Measurements from ENCODE around the gene FBXO7.

The FBXO7 gene

GRCh38 chr22:32489377-32489776 lies 14.8 kb downstream of the FBXO7 start:
- H3K9me3 ChIP-seq (ENCODE audit: insufficient read depth, low read length), result no peaks in the 10 kb centered on the region
- no peaks in the 10 kb centered on the region for H3K4me1 ChIP-seq (ENCODE audit: insufficient read depth, insufficient read length)
- DNase-seq (ENCODE audit: low read depth, low spot score), result no peak
- no peaks in the 10 kb centered on the region for H3K27me3 ChIP-seq (ENCODE audit: insufficient read depth, insufficient read length)
- H3K4me3 ChIP-seq (ENCODE audit: insufficient read length, low read depth), result no peak overlapping the region
- TF ChIP-seq YY1 (IDR thresholded peaks at IDR 0.05; ENCODE audit: insufficient read depth, insufficient read length) (no peak), ZNF274 (IDR thresholded peaks at IDR 0.05; ENCODE audit: low read depth, low read length) (no peak), SUZ12 (IDR thresholded peaks at IDR 0.05; ENCODE audit: extremely low read depth, insufficient read depth, insufficient read length) (no peak)
- no peak overlapping the region for H3K9ac ChIP-seq (ENCODE audit: insufficient read length, low read depth)
- H3K36me3 ChIP-seq (ENCODE audit: insufficient read depth, insufficient read length, low read length), result peaks cover 68% of the 10 kb centered on the region

DNA sequence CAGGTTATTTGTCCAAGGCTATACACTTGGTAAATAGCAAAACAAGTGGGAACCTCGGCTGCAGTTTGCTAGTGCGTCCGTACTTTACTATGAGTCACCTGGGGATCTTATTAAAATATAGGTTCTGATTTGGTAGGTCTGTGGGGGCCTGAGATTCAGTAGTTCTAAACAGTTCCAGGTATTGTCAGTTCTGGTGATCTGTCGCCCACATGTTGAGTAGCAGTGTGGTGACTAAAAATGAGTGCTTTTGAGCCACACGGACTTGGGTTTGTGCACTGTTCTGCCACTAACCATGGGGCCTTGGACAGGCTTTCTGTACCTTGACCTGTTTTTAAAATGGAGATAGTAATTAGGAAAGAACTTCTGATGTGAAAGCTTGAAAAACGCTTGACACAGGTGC lies 15.7 kb downstream of the FBXO7 start:
- DNase-seq (ENCODE audit: low read depth, low spot score), result no peak
- TF ChIP-seq YY1 (IDR thresholded peaks at IDR 0.05; ENCODE audit: insufficient read depth, insufficient read length) (no peak), ZNF274 (IDR thresholded peaks at IDR 0.05; ENCODE audit: low read depth, low read length) (no peak), SUZ12 (IDR thresholded peaks at IDR 0.05; ENCODE audit: extremely low read depth, insufficient read depth, insufficient read length) (no peak)
- Histone ChIP-seq H3K4me3 (ENCODE audit: insufficient read length, low read depth) (no peak overlapping the region), H3K9me3 (ENCODE audit: insufficient read depth, low read length) (no peaks in the 10 kb centered on the region), H3K4me1 (ENCODE audit: insufficient read depth, insufficient read length) (no peaks in the 10 kb centered on the region), H3K9ac (ENCODE audit: insufficient read length, low read depth) (no peak overlapping the region), H3K27me3 (ENCODE audit: insufficient read depth, insufficient read length) (no peaks in the 10 kb centered on the region), H3K36me3 (ENCODE audit: insufficient read depth, insufficient read length, low read length) (peaks cover 68% of the 10 kb centered on the region)

DNA sequence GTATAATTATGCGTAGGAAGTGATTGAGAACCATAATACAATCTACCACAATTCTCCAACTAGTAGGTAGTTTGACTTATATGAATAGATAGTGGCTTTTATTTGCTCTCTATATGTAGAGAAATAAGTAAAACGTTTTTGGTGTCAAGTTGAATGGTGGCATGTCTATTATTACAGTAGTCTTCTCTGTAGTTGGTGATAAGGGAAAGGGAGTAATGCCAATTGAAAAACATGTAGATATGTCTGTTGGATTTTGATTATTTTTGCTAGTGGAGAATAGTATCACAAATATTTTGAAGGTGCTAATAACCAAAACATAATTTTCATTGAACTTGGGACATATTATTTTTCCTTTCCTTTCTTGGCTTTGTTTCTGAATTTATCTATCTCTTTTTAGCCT lies 17.5 kb downstream of the FBXO7 start:
- peaks cover 64% of the 10 kb centered on the region for H3K36me3 ChIP-seq (ENCODE audit: insufficient read depth, insufficient read length, low read length)

DNA sequence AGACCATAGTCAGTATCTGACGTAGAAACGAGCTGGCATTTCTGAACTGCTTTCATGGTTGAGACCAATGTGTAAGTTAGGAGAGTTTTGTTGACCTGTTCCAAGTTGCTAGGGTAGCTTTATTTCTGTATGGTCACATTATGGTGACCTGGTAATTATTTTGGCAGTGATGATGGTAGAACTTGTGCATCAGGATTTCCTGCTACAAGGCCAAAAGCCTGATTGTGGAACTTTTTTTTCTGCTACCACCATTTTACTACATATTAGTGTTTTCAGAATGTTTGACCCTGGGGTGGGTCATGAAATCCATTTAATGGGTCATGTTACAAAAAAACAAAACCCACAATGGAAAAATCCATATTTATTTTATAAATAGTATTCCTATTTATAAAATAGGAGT lies 18.9 kb downstream of the FBXO7 start:
- no peaks in the 10 kb centered on the region for H3K9me3 ChIP-seq (ENCODE audit: insufficient read depth, low read length)
- peaks cover 67% of the 10 kb centered on the region for H3K36me3 ChIP-seq (ENCODE audit: insufficient read depth, insufficient read length, low read length)
- TF ChIP-seq SUZ12 (IDR thresholded peaks at IDR 0.05; ENCODE audit: extremely low read depth, insufficient read depth, insufficient read length) (no peak), ZNF274 (IDR thresholded peaks at IDR 0.05; ENCODE audit: low read depth, low read length) (no peak), YY1 (IDR thresholded peaks at IDR 0.05; ENCODE audit: insufficient read depth, insufficient read length) (no peak)
- H3K9ac ChIP-seq (ENCODE audit: insufficient read length, low read depth), result no peak overlapping the region
- DNase-seq (ENCODE audit: low read depth, low spot score), result no peak
- H3K4me3 ChIP-seq (ENCODE audit: insufficient read length, low read depth), result no peak overlapping the region
- no peaks in the 10 kb centered on the region for H3K27me3 ChIP-seq (ENCODE audit: insufficient read depth, insufficient read length)
- H3K4me1 ChIP-seq (ENCODE audit: insufficient read depth, insufficient read length), result no peaks in the 10 kb centered on the region

More for the DNA sequence above, 17.5 kb downstream of the FBXO7 start:
- DNase-seq (ENCODE audit: low read depth, low spot score), result no peak
- Histone ChIP-seq H3K4me3 (ENCODE audit: insufficient read length, low read depth) (no peak overlapping the region), H3K4me1 (ENCODE audit: insufficient read depth, insufficient read length) (no peaks in the 10 kb centered on the region), H3K9me3 (ENCODE audit: insufficient read depth, low read length) (no peaks in the 10 kb centered on the region), H3K27me3 (ENCODE audit: insufficient read depth, insufficient read length) (no peaks in the 10 kb centered on the region), H3K9ac (ENCODE audit: insufficient read length, low read depth) (no peak overlapping the region)
- TF ChIP-seq YY1 (IDR thresholded peaks at IDR 0.05; ENCODE audit: insufficient read depth, insufficient read length) (no peak), ZNF274 (IDR thresholded peaks at IDR 0.05; ENCODE audit: low read depth, low read length) (no peak), SUZ12 (IDR thresholded peaks at IDR 0.05; ENCODE audit: extremely low read depth, insufficient read depth, insufficient read length) (no peak)

GRCh38 chr22:32494971-32495370 lies 20.4 kb downstream of the FBXO7 start:
- Histone ChIP-seq H3K36me3 (ENCODE audit: insufficient read depth, insufficient read length, low read length) (peaks cover 65% of the 10 kb centered on the region), H3K4me1 (ENCODE audit: insufficient read depth, insufficient read length) (no peaks in the 10 kb centered on the region), H3K9ac (ENCODE audit: insufficient read length, low read depth) (no peak overlapping the region), H3K9me3 (ENCODE audit: insufficient read depth, low read length) (no peaks in the 10 kb centered on the region), H3K27me3 (ENCODE audit: insufficient read depth, insufficient read length) (no peaks in the 10 kb centered on the region), H3K4me3 (ENCODE audit: insufficient read length, low read depth) (no peak overlapping the region)
- DNase-seq (ENCODE audit: low read depth, low spot score), result no peak
- TF ChIP-seq SUZ12 (IDR thresholded peaks at IDR 0.05; ENCODE audit: extremely low read depth, insufficient read depth, insufficient read length) (no peak), ZNF274 (IDR thresholded peaks at IDR 0.05; ENCODE audit: low read depth, low read length) (no peak), YY1 (IDR thresholded peaks at IDR 0.05; ENCODE audit: insufficient read depth, insufficient read length) (no peak)

DNA sequence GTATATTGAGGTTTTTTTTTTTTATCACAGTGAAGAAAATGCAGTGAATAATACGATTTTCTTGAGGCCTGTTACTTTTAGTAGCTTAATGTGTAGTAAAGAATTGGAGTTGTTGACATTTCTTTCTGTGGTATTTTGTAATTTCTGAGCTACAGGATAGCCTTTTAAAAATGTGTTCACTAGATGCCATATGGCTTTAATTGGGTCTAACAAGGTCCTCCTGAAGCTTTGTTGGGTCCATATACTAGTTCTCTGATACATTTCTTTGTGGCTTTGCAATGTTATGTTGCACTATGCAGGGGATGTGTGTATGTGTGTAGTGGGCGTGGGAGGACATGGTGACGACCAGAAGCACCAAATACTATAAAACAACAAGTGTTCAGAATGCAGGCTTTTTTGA lies 25.1 kb downstream of the FBXO7 start:
- H3K9me3 ChIP-seq (ENCODE audit: insufficient read depth, low read length), result no peaks in the 10 kb centered on the region
- H3K4me3 ChIP-seq (ENCODE audit: insufficient read length, low read depth), result no peak overlapping the region
- TF ChIP-seq YY1 (IDR thresholded peaks at IDR 0.05; ENCODE audit: insufficient read depth, insufficient read length), result no peak
- TF ChIP-seq SUZ12 (IDR thresholded peaks at IDR 0.05; ENCODE audit: extremely low read depth, insufficient read depth, insufficient read length), result no peak
- no peak for TF ChIP-seq ZNF274 (IDR thresholded peaks at IDR 0.05; ENCODE audit: low read depth, low read length)
- H3K27me3 ChIP-seq (ENCODE audit: insufficient read depth, insufficient read length), result no peaks in the 10 kb centered on the region
- no peak overlapping the region for H3K9ac ChIP-seq (ENCODE audit: insufficient read length, low read depth)
- H3K36me3 ChIP-seq (ENCODE audit: insufficient read depth, insufficient read length, low read length), result peaks cover 34% of the 10 kb centered on the region
- no peaks in the 10 kb centered on the region for H3K4me1 ChIP-seq (ENCODE audit: insufficient read depth, insufficient read length)
- DNase-seq (ENCODE audit: low read depth, low spot score), result no peak

DNA sequence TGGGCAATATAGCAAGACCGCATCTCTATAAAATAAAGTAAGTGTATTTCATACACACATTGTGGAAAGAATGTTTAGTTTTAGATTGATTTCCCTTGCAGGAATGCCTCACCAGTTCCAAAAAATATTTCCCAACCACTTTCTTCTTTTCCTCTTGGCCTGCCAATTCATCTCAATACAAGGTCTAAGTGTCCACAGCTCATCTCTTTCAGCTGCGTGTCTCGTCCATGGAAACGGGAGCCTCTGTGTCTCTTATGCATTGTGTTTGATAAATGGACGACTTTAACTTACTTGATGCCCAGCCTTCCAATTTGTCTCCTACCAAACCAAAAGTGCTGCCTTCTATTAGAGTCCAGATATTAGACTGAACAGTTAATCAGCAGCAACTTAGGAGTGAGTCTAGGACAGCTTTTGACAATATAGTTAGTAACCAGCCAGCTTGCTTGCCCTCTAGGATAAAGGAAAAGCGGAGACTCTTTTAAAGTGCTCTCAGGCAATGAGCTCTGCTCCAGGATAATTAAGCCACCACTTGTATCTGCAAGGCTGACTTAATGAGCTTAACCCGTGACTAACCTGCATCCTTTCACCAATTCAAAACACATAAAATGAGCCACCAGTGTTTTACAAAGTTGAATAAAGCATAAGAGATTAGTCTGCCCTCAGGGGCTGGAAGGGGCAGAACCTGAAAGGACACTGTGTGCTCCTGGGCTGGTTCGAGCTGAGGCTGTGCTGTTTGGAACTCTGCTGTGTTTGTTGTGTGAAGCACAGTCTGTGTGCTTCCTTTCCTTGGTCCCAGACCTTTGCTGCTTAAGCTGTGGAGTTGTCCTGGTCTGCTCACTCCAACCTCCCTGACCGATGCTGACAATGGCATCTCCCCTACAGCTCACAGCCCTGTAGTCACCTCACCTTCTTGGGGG lies 27.5 kb downstream of the FBXO7 start:
- Histone ChIP-seq H3K4me1 (ENCODE audit: insufficient read depth, insufficient read length) (no peaks in the 10 kb centered on the region), H3K27me3 (ENCODE audit: insufficient read depth, insufficient read length) (no peaks in the 10 kb centered on the region)
- no peak for TF ChIP-seq ZNF274 (IDR thresholded peaks at IDR 0.05; ENCODE audit: low read depth, low read length)
- no peak for TF ChIP-seq SUZ12 (IDR thresholded peaks at IDR 0.05; ENCODE audit: extremely low read depth, insufficient read depth, insufficient read length)
- TF ChIP-seq YY1 (IDR thresholded peaks at IDR 0.05; ENCODE audit: insufficient read depth, insufficient read length), result no peak

More for the DNA sequence above, 27.5 kb downstream of the FBXO7 start:
- Histone ChIP-seq H3K36me3 (ENCODE audit: insufficient read depth, insufficient read length, low read length) (peaks cover 15% of the 10 kb centered on the region), H3K4me3 (ENCODE audit: insufficient read length, low read depth) (no peak overlapping the region), H3K9ac (ENCODE audit: insufficient read length, low read depth) (no peak overlapping the region), H3K9me3 (ENCODE audit: insufficient read depth, low read length) (no peaks in the 10 kb centered on the region)
- no peak for DNase-seq (ENCODE audit: low read depth, low spot score)
